Measurements from ENCODE around the gene PTPN4.

DNA sequence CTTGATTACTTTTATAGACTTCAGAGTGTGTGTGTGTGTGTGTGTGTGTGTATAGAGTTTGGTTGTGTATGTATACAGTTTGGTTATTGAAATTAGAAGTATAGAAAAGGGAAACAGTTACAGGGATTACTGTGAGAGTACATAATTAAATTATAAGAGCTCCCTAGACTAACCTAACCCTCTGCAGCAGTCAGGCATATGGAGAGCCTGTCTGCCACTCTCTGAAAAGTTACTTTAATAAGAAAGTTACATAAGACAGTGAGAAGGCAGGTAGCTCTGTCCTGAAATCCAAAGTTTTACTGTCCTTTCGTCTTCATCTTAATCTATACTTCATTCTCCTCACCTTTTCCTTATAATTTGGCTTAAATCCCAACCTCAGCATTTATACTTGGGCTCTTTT, 181.7 kb downstream of the PTPN4 start:
- TF ChIP-seq CTCF (IDR thresholded peaks at IDR 0.05; ENCODE audit: insufficient read depth, low read length) (no peak), POLR2AphosphoS5 (IDR thresholded peaks at IDR 0.05; ENCODE audit: low read depth) (no peak)
